OCI-LY3 (cell line): ENCODE data around the gene PRTFDC1.

Experiments used
- H2AFZ ChIP-seq: fragments of 200-600, 300-600 bp; shearing (Covaris generic); 2 replicates; pipeline ENCODE4 v1.6.0; 2014; ENCODE audit warnings: antibody characterized with exemption, low read depth, low read length
- H3K27ac ChIP-seq: fragments of 200-600, 300-600 bp; sonication (generic); 2 replicates; pipeline ENCODE4 v1.5.1; 2014; ENCODE audit warnings: mild to moderate bottlenecking, low read length, moderate library complexity, mixed read lengths
- H3K27me3 ChIP-seq: fragments of 200-600, 300-600 bp; sonication (generic); 2 replicates; pipeline ENCODE4 v1.6.1; 2014; ENCODE audit warnings: low read depth, low read length, mixed read lengths
- H3K36me3 ChIP-seq: fragments of 200-600, 300-600 bp; sonication (generic); replicated peaks from 2 replicates; pipeline ENCODE3; 2014; ENCODE audit warnings: low read depth, low read length, mixed read lengths
- H3K4me1 ChIP-seq: fragments of 300-600, 200-600 bp; sonication (generic); 2 replicates; pipeline ENCODE4 v1.6.1; 2014; ENCODE audit warnings: low read length, mixed read lengths
- H3K4me2 ChIP-seq: fragments of 200-600, 300-600 bp; sonication (generic); 2 replicates; pipeline ENCODE4 v1.6.1; 2014; ENCODE audit warnings: low read length, mixed read lengths
- H3K4me3 ChIP-seq: fragments of 300-600, 200-600 bp; sonication (generic); 2 replicates; pipeline ENCODE4 v1.5.1; 2014; ENCODE audit warnings: antibody characterized with exemption, mild to moderate bottlenecking, low read length, moderate library complexity
- H3K79me2 ChIP-seq: fragments of 300-600, 200-600 bp; shearing (Covaris generic); 2 replicates; pipeline ENCODE4 v1.6.1; 2014; ENCODE audit warnings: mild to moderate bottlenecking, low read length, mixed read lengths
- H3K9ac ChIP-seq: fragments of 300-600, 200-600 bp; shearing (Covaris generic); 2 replicates; pipeline ENCODE4 v1.6.0; 2014; ENCODE audit warnings: mild to moderate bottlenecking, low read length, moderate library complexity
- H3K9me3 ChIP-seq: fragments of 200-600, 300-600 bp; shearing (Covaris generic); 2 replicates; pipeline ENCODE4 v1.6.1; 2014; ENCODE audit warnings: low read length, mixed read lengths; ENCODE audit not compliant: insufficient read depth
- H4K20me1 ChIP-seq: fragments of 200-600, 300-600 bp; sonication (generic); 2 replicates; pipeline ENCODE4 v1.6.1; 2016; ENCODE audit warnings: low read length, mixed read lengths; ENCODE audit not compliant: insufficient read depth
- CTCF ChIP-seq: fragments of 200-600, 300-600 bp; sonication (generic); IDR thresholded peaks from 2 replicates; pipeline ENCODE4 v1.5.1; 2014; ENCODE audit warnings: antibody characterized with exemption, low read length, low read depth
- EZH2phosphoT487 ChIP-seq: fragments of 200-600 bp; shearing (Covaris generic); IDR thresholded peaks from 2 replicates; pipeline ENCODE4 v1.6.1; 2018; ENCODE audit warnings: antibody characterized with exemption, mixed run types, low read depth

PRTFDC1 gene

DNA sequence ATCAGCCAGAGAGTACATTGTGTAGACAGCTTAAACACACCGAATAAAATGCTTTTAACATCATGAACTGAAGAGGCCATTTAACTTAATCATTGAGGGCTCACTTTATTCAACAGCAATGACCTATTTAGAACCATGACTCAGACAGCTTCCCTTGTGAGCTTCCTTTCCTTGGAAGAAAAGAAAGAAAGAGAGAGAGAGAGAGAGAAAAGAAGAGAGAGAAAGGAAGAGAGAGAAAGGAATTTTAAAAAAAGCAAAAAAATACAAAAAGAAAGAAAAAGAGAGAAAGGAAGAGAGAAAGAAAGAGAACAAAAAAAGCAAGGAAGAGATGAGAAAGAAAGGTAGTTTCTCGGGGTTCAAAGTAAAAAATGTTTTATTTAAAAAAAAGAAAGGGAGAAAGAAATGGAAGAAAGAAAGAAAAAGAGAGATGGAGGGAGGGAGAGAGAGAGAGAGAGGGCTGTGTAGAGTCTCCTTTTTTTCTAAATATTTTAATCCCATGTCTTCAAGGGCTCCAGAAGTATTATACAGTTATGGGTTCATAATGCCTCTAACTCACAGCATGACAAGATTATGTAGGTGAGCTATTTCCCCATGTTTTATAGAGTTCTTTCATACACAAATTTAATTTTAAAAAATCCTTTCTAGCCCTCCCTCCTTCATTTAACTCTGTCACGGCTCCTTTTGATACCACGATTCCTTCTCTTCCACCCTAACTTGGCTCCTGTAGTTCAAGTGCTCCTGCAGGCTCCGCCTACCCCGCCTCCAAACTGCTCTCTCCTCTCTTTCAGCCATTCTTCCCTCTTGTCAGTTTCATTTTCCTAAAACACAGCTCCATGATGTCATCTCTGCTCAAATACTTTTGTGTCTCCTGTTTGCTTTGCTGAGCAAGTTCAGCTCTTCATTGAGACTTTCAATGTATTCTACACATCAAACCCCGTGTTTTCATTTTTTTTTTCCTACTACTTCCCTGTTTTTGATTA, 85.5 kb downstream of the PRTFDC1 start:
- H3K9ac ChIP-seq, result no peak overlapping the region
- no peak overlapping the region for H3K27ac ChIP-seq
- H3K4me3 ChIP-seq, result no peak overlapping the region

GRCh38 chr10:24865783-24866182, 86.6 kb downstream of the PRTFDC1 start:
- no peak overlapping the region for H3K4me2 ChIP-seq
- no peaks in the 10 kb centered on the region for H4K20me1 ChIP-seq
- H3K27ac ChIP-seq, result no peak overlapping the region
- H3K36me3 ChIP-seq, result no peaks in the 10 kb centered on the region
- no peak overlapping the region for H2AFZ ChIP-seq
- no peaks in the 10 kb centered on the region for H3K9me3 ChIP-seq
- H3K9ac ChIP-seq, result no peak overlapping the region
- H3K4me3 ChIP-seq, result no peak overlapping the region
- no peaks in the 10 kb centered on the region for H3K4me1 ChIP-seq
- TF ChIP-seq CTCF (no peak), EZH2phosphoT487 (no peak)
- H3K27me3 ChIP-seq, result no peaks in the 10 kb centered on the region
- no peaks in the 10 kb centered on the region for H3K79me2 ChIP-seq

More for the DNA sequence above, 85.5 kb downstream of the PRTFDC1 start:
- H3K79me2 ChIP-seq, result no peaks in the 10 kb centered on the region
- no peak for TF ChIP-seq EZH2phosphoT487
- TF ChIP-seq CTCF, result no peak
- H2AFZ ChIP-seq, result no peak overlapping the region
- H3K4me2 ChIP-seq, result no peak overlapping the region
- H3K36me3 ChIP-seq, result no peaks in the 10 kb centered on the region
- no peaks in the 10 kb centered on the region for H3K9me3 ChIP-seq
- H3K27me3 ChIP-seq, result no peaks in the 10 kb centered on the region
- no peaks in the 10 kb centered on the region for H3K4me1 ChIP-seq
- H4K20me1 ChIP-seq, result no peaks in the 10 kb centered on the region

GRCh38 chr10:24862589-24862988, 89.8 kb downstream of the PRTFDC1 start:
- H4K20me1 ChIP-seq, result no peaks in the 10 kb centered on the region
- H3K9ac ChIP-seq, result no peak overlapping the region
- no peaks in the 10 kb centered on the region for H3K27me3 ChIP-seq
- no peaks in the 10 kb centered on the region for H3K36me3 ChIP-seq
- no peak overlapping the region for H3K27ac ChIP-seq
- H3K4me2 ChIP-seq, result no peak overlapping the region
- no peaks in the 10 kb centered on the region for H3K79me2 ChIP-seq
- TF ChIP-seq EZH2phosphoT487 (no peak), CTCF (no peak)
- no peak overlapping the region for H2AFZ ChIP-seq
- H3K4me1 ChIP-seq, result no peaks in the 10 kb centered on the region
- H3K9me3 ChIP-seq, result no peaks in the 10 kb centered on the region
- no peak overlapping the region for H3K4me3 ChIP-seq
